NCI-H2227 (cell line): ENCODE measurements around the gene ST6GALNAC3.
"Not testable (repeated sequence)": the region's sequence is repeated elsewhere in the genome, so short reads cannot be mapped to it uniquely, and the experiment has no call there.

Experiments
- DNase-seq: peaks from one replicate; lab custom pipeline; 2025; ENCODE audit not compliant: unreplicated experiment; lab: John Stamatoyannopoulos, UW

The ST6GALNAC3 gene

GRCh38 chr1:76070538-76070937 is 4.0 kb upstream of the ST6GALNAC3 start:
- no peak for DNase-seq

- no peak for DNase-seq
Measured at GRCh38 chr1:76073481-76073880, 1.1 kb upstream of the ST6GALNAC3 start.

DNA sequence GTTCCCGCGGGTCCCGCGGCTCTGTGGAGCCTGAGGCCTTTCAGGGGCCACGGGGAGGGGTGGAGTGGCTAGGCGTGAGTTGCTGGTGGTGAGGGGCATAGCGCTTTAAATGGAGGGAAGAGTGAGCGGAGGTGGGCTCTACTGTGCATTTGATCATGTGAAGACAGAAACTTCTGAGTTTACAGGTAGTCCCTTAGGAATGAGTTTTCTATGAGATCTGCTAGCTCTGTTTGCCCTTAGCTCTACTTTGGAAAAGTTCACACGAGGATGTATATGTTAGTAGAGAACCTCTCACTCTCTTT is 593 bp downstream of the ST6GALNAC3 start:
- no peak for DNase-seq

GRCh38 chr1:76075877-76076276 is 1.3 kb downstream of the ST6GALNAC3 start:
- DNase-seq, result no peak

GRCh38 chr1:76079475-76080227 is 5.1 kb downstream of the ST6GALNAC3 start:
- peak; percentile 33 for DNase-seq

- DNase-seq, result no peak
Measured at GRCh38 chr1:76080552-76081079, 6.1 kb downstream of the ST6GALNAC3 start.

- DNase-seq, result no peak
Measured at GRCh38 chr1:76082062-76082461, 7.5 kb downstream of the ST6GALNAC3 start.

- DNase-seq, result no peak
Measured at GRCh38 chr1:76083189-76083588, 8.6 kb downstream of the ST6GALNAC3 start.

- no peak for DNase-seq
Measured at GRCh38 chr1:76084029-76084627, 9.6 kb downstream of the ST6GALNAC3 start.

DNA sequence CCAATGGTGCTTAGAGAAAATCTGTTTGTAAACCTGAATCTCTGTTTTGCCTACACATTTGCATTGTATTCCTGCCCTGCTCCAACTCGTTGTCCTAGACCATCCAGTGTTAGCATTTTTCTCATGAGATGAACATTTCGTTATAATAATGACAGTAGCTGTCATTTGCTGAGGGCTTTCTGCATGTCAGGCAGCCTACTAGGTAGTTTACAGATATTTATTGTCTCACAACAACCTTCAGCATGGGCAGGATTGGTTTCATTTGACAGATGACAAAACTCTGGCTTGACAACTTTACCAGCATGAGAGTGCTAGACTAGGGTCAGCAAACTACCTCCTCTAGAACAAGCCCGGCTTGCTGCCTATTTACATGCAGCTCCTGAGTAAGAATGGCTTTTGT is 10.1 kb downstream of the ST6GALNAC3 start:
- no peak for DNase-seq

GRCh38 chr1:76086109-76086508 is 11.6 kb downstream of the ST6GALNAC3 start:
- no peak for DNase-seq

GRCh38 chr1:76086597-76086996 is 12.1 kb downstream of the ST6GALNAC3 start:
- DNase-seq, result no peak

- DNase-seq, result no peak
Measured at GRCh38 chr1:76090283-76091203, 16.0 kb downstream of the ST6GALNAC3 start.

DNA sequence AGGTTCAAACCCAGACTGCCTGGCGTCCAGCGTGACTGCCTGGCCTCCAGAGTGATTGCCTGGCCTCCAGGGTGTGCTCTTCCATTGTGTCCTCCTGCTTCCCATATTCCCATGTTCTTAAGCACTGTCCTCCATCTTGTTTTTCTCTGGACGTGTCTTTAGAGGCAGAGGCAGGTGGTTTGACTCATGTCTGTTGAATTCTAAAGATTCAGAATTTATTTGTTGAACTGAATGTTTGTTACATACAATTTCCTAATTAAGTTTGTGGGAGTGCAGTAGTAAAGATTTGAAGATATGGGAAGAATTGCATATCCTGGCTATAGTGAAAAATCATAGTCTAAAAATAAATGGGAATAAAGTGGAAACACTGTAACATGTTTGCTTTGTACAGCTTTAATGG is 18.3 kb downstream of the ST6GALNAC3 start:
- DNase-seq, result no peak

- no peak for DNase-seq
Measured at GRCh38 chr1:76093522-76094312, 19.2 kb downstream of the ST6GALNAC3 start.

GRCh38 chr1:76095802-76096201 is 21.3 kb downstream of the ST6GALNAC3 start:
- no peak for DNase-seq

GRCh38 chr1:76097064-76097463 is 22.5 kb downstream of the ST6GALNAC3 start:
- DNase-seq, result not testable (repeated sequence)

DNA sequence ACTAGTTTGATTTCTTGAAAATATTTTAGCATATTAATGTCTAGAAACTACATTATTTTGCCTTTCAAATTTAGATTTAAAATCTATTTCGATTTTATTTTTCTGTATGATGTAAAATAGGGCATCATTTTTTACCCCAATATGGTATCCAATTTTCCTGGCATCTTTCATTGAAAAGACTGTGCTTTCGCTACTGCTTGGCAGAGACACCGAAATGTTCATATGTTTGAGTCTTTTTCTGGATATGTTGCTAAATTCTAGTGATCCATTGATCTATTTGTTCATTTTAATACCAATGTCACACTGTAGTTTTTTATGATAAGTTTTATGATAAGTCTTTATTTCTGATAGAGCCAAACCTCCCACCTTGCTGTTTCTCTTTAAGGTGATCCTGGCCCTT is 24.3 kb downstream of the ST6GALNAC3 start:
- DNase-seq, result no peak

DNA sequence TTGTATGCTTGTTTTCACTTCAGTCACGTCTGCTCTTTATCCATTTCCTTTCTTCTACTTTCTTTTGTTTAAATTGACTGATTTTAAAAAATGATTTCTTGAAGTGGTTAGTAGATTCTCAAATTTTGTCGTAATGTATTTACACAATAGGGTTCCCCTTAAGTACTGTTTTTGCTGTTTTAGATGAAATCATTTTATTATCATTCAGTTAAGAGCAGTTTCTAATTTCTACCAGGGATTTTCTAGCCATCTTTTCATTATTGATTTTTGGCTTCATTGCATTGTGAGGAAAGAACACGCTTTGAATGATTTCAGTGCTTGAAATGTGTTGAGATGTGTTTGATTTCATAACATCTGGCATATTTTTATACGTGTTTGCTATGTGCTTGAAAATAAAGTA is 27.0 kb downstream of the ST6GALNAC3 start:
- DNase-seq, result no peak

GRCh38 chr1:76102046-76102445 is 27.5 kb downstream of the ST6GALNAC3 start:
- DNase-seq, result no peak

GRCh38 chr1:76103034-76103433 is 28.5 kb downstream of the ST6GALNAC3 start:
- DNase-seq, result no peak
